ENCODE results near the gene FMO5. TPM values are rescaled to one million over a fixed set of nuclear protein-coding genes. Genes with fewer than 3 reads are reported as not detected.

The FMO5 gene
- total and polyA plus RNA-seq, 2 of the 13 experiments (the other 11 are each of a cell fraction or from before 2014, with no cell fraction given): 48.2 to 149 TPM

DNA sequence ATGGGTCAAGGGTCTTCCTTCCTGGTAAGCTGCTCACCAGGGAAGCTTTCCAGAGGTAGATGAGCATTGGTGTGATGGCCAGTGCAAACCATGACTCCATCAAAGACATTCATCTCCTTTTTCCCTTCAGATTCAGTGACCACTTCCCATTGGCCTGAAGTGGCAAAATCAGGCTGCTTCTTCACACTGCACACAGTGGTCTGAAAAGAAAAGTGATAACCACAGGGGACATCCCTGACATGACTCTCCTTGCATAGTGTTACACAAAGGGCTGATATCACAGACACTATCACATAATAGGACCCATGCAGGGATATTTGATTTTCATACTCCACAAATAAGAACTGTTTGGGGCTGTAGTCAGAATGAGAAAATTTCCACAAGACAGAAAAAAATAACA is 11.9 kb downstream of the FMO5 start:
- POLR2A ChIA-PET: interaction anchor here (1.4 to 7.6 kb wide), 4 partner anchors 11 to 40 kb away, joined by 5 to 101 read pairs (median 15); partner anchors contain the start of genes FMO5 and PRKAB2
- H3K4me1 ChIP-seq (ENCODE audit: insufficient read depth, low read length): peaks cover 97% of the 10 kb centered on the region
- peak overlapping the region; percentile 46 for H3K4me2 ChIP-seq (ENCODE audit: low read depth, low read length)
- ATAC-seq (no peak), FAIRE-seq (no peak), DNase-seq (ENCODE audit: low spot score) (no peak)
- in situ Hi-C loops (cut with HindIII; ENCODE audit: extremely low pct_ligation_motif_present, low pct_unique_long_range_greater_than_20kb): no loop called here
- H3K27ac ChIP-seq (ENCODE audit: extremely low read length, insufficient read depth, low read length): peak overlapping the region; percentile 75
- intact Hi-C loops (cut with micrococcal nuclease; ENCODE audit: unreplicated experiment): no loop called here
- no peak overlapping the region for H3K9ac ChIP-seq (ENCODE audit: insufficient read depth, low read depth, low read length)
- H2AFZ ChIP-seq (ENCODE audit: low read length): no peak overlapping the region
- no peaks in the 10 kb centered on the region for H3K27me3 ChIP-seq (ENCODE audit: control insufficient read depth in 1 of 2, insufficient read depth in 2 of 2, low read length in 2 of 2)
- peaks cover 9 to 34% of the 10 kb centered on the region in 2 experiments for H3K36me3 ChIP-seq (replicated peaks in 1 of 2; ENCODE audit: control insufficient read depth in 1 of 2, insufficient read depth in 2 of 2, low read length in 2 of 2)
- no peaks in the 10 kb centered on the region for H3K9me3 ChIP-seq (ENCODE audit: low read length)
- no peaks in the 10 kb centered on the region for H4K20me1 ChIP-seq (ENCODE audit: insufficient read depth, low read length)
- no peak overlapping the region for H3K4me3 ChIP-seq (replicated peaks in 1 of 3; ENCODE audit: insufficient read depth in 1 of 3, low read depth in 2 of 3, low read length in 3 of 3)
- CTCF ChIA-PET (ENCODE audit: low intra/inter-chr PET ratio, low total read pairs): no interaction called here
- no TSS peak for BruUV-seq (replicated peaks)
- H3K79me2 ChIP-seq (ENCODE audit: insufficient read depth, low read length): peaks cover 23% of the 10 kb centered on the region
- no peak for TF ChIP-seq GZF1 (CRISPR knock-in tag; IDR thresholded peaks at IDR 0.05)
- TF ChIP-seq MBD4 (IDR thresholded peaks at IDR 0.05; ENCODE audit: borderline replicate concordance, low read length): no peak
- TF ChIP-seq ZNF766 (CRISPR knock-in tag; IDR thresholded peaks at IDR 0.05; ENCODE audit: borderline replicate concordance): no peak
- TF ChIP-seq, protein P1, sequence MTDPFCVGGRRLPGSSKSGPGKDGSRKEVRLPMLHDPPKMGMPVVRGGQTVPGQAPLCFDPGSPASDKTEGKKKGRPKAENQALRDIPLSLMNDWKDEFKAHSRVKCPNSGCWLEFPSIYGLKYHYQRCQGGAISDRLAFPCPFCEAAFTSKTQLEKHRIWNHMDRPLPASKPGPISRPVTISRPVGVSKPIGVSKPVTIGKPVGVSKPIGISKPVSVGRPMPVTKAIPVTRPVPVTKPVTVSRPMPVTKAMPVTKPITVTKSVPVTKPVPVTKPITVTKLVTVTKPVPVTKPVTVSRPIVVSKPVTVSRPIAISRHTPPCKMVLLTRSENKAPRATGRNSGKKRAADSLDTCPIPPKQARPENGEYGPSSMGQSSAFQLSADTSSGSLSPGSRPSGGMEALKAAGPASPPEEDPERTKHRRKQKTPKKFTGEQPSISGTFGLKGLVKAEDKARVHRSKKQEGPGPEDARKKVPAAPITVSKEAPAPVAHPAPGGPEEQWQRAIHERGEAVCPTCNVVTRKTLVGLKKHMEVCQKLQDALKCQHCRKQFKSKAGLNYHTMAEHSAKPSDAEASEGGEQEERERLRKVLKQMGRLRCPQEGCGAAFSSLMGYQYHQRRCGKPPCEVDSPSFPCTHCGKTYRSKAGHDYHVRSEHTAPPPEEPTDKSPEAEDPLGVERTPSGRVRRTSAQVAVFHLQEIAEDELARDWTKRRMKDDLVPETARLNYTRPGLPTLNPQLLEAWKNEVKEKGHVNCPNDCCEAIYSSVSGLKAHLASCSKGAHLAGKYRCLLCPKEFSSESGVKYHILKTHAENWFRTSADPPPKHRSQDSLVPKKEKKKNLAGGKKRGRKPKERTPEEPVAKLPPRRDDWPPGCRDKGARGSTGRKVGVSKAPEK (CRISPR knock-in tag; IDR thresholded peaks at IDR 0.05; ENCODE audit: borderline replicate concordance): no peak
- TF ChIP-seq ZSCAN25 (CRISPR knock-in tag; IDR thresholded peaks at IDR 0.05): 0 out of 2 replicates have a peak, but pooled peaks have one; percentile 25
- peak; percentile 60; the same call in 1 of the 2 replicates for TF ChIP-seq POLR2G (IDR thresholded peaks at IDR 0.05; ENCODE audit: low read depth, low read length)
- 0 out of 2 replicates have a peak, but pooled peaks have one; percentile 21 for TF ChIP-seq RARA (CRISPR knock-in tag; IDR thresholded peaks at IDR 0.05)
- TF ChIP-seq ELK4 (CRISPR knock-in tag; IDR thresholded peaks at IDR 0.05; ENCODE audit: borderline replicate concordance): no peak
- no peak for TF ChIP-seq TRIM24 (CRISPR knock-in tag; IDR thresholded peaks at IDR 0.05)
- TF ChIP-seq SOX13 (IDR thresholded peaks at IDR 0.05): no peak
- no peak for TF ChIP-seq SOX13 (CRISPR knock-in tag; conservative IDR thresholded peaks at IDR 0.05 in 1 of 2, IDR thresholded peaks at IDR 0.05 in 1 of 2)
- no peak for TF ChIP-seq ZNF616 (CRISPR knock-in tag; IDR thresholded peaks at IDR 0.05; ENCODE audit: low read depth)
- TF ChIP-seq PLSCR1 (CRISPR knock-in tag; IDR thresholded peaks at IDR 0.05; ENCODE audit: borderline replicate concordance): no peak
- TF ChIP-seq ZNF672 (CRISPR knock-in tag; IDR thresholded peaks at IDR 0.05): no peak
- TF ChIP-seq ZNF292 (CRISPR knock-in tag; IDR thresholded peaks at IDR 0.05; ENCODE audit: borderline replicate concordance, low read depth): no peak
- TF ChIP-seq BORCS8-MEF2B (CRISPR knock-in tag; IDR thresholded peaks at IDR 0.05): no peak
- TF ChIP-seq ERF (CRISPR knock-in tag; IDR thresholded peaks at IDR 0.05): 0 out of 2 replicates have a peak, but pooled peaks have one; percentile 19
- 0 out of 2 replicates have a peak, but pooled peaks have one; percentile 32 for TF ChIP-seq BCL6 (CRISPR knock-in tag; IDR thresholded peaks at IDR 0.05)
- peak; percentile 77 for TF ChIP-seq RBM22 (optimal IDR thresholded peaks at IDR 0.05; ENCODE audit: low read length)
- no peak for TF ChIP-seq ZNF282 (IDR thresholded peaks at IDR 0.05; ENCODE audit: partially characterized antibody)

Measured in HepG2 (cell line).